ENCODE results near the gene ADCY9. TPM values are rescaled to one million over a fixed set of nuclear protein-coding genes. Genes with fewer than 3 reads are reported as not detected.
A peak's percentile ranks its signal among the peaks of the same experiment; 100 is the strongest.

Gene ADCY9
- total RNA-seq, 1 donor from 2014 or later, result 26.9 TPM

- H3K27ac Mint-ChIP-seq (ENCODE audit: unreplicated experiment), result no peak overlapping the region
- H3K27me3 Mint-ChIP-seq (ENCODE audit: unreplicated experiment), result no peaks in the 10 kb centered on the region
- no peaks in the 10 kb centered on the region for H3K9me3 Mint-ChIP-seq (ENCODE audit: unreplicated experiment)
- H3K4me1 Mint-ChIP-seq (ENCODE audit: unreplicated experiment), result peaks cover 6% of the 10 kb centered on the region
- DNase-seq (ENCODE audit: extremely low spot score, unreplicated experiment), result no peak
- H3K4me3 Mint-ChIP-seq (ENCODE audit: unreplicated experiment), result no peak overlapping the region
- H3K36me3 Mint-ChIP-seq (ENCODE audit: unreplicated experiment), result peaks cover 17% of the 10 kb centered on the region
- no peak for TF ChIP-seq CTCF (IDR thresholded peaks at IDR 0.05)
These were observed 129.0 kb downstream of the ADCY9 start for GRCh38 chr16:3987231-3987630.

GRCh38 chr16:3986235-3986544 lies 130.1 kb downstream of the ADCY9 start:
- no peak for TF ChIP-seq CTCF (IDR thresholded peaks at IDR 0.05)
- H3K27me3 Mint-ChIP-seq (ENCODE audit: unreplicated experiment), result no peaks in the 10 kb centered on the region
- H3K4me1 Mint-ChIP-seq (ENCODE audit: unreplicated experiment), result peaks cover 11% of the 10 kb centered on the region
- peaks cover 17% of the 10 kb centered on the region for H3K36me3 Mint-ChIP-seq (ENCODE audit: unreplicated experiment)
- DNase-seq (ENCODE audit: extremely low spot score, unreplicated experiment), result no peak
- H3K9me3 Mint-ChIP-seq (ENCODE audit: unreplicated experiment), result no peaks in the 10 kb centered on the region
- no peak overlapping the region for H3K4me3 Mint-ChIP-seq (ENCODE audit: unreplicated experiment)
- no peak overlapping the region for H3K27ac Mint-ChIP-seq (ENCODE audit: unreplicated experiment)

GRCh38 chr16:3984111-3985060 lies 131.9 kb downstream of the ADCY9 start:
- Mint-ChIP-seq H3K27me3 (ENCODE audit: unreplicated experiment) (no peaks in the 10 kb centered on the region), H3K27ac (ENCODE audit: unreplicated experiment) (no peak overlapping the region), H3K4me3 (ENCODE audit: unreplicated experiment) (no peak overlapping the region), H3K36me3 (ENCODE audit: unreplicated experiment) (peaks cover 18% of the 10 kb centered on the region), H3K9me3 (ENCODE audit: unreplicated experiment) (no peaks in the 10 kb centered on the region), H3K4me1 (ENCODE audit: unreplicated experiment) (peaks cover 25% of the 10 kb centered on the region)
- no peak for DNase-seq (ENCODE audit: extremely low spot score, unreplicated experiment)
- TF ChIP-seq CTCF (IDR thresholded peaks at IDR 0.05), result no peak

GRCh38 chr16:3983081-3983520 lies 133.1 kb downstream of the ADCY9 start:
- TF ChIP-seq CTCF (IDR thresholded peaks at IDR 0.05), result peak; percentile 82
- Mint-ChIP-seq H3K36me3 (ENCODE audit: unreplicated experiment) (peaks cover 15% of the 10 kb centered on the region), H3K27ac (ENCODE audit: unreplicated experiment) (peak overlapping the region; percentile 76), H3K4me1 (ENCODE audit: unreplicated experiment) (peaks cover 25% of the 10 kb centered on the region), H3K9me3 (ENCODE audit: unreplicated experiment) (no peaks in the 10 kb centered on the region), H3K27me3 (ENCODE audit: unreplicated experiment) (no peaks in the 10 kb centered on the region), H3K4me3 (ENCODE audit: unreplicated experiment) (no peak overlapping the region)
- no peak for DNase-seq (ENCODE audit: extremely low spot score, unreplicated experiment)

GRCh38 chr16:3982216-3982615 lies 134.0 kb downstream of the ADCY9 start:
- Mint-ChIP-seq H3K36me3 (ENCODE audit: unreplicated experiment) (peaks cover 15% of the 10 kb centered on the region), H3K27ac (ENCODE audit: unreplicated experiment) (no peak overlapping the region), H3K9me3 (ENCODE audit: unreplicated experiment) (no peaks in the 10 kb centered on the region), H3K4me3 (ENCODE audit: unreplicated experiment) (no peak overlapping the region), H3K27me3 (ENCODE audit: unreplicated experiment) (no peaks in the 10 kb centered on the region), H3K4me1 (ENCODE audit: unreplicated experiment) (peaks cover 25% of the 10 kb centered on the region)
- DNase-seq (ENCODE audit: extremely low spot score, unreplicated experiment), result no peak
- no peak for TF ChIP-seq CTCF (IDR thresholded peaks at IDR 0.05)
